ENCODE results near the gene PIK3IP1. TPM values are rescaled to one million over a fixed set of nuclear protein-coding genes. Genes with fewer than 3 reads are reported as not detected.

The PIK3IP1 gene
- polyA plus RNA-seq, 1 experiment: 11.8 TPM

DNA sequence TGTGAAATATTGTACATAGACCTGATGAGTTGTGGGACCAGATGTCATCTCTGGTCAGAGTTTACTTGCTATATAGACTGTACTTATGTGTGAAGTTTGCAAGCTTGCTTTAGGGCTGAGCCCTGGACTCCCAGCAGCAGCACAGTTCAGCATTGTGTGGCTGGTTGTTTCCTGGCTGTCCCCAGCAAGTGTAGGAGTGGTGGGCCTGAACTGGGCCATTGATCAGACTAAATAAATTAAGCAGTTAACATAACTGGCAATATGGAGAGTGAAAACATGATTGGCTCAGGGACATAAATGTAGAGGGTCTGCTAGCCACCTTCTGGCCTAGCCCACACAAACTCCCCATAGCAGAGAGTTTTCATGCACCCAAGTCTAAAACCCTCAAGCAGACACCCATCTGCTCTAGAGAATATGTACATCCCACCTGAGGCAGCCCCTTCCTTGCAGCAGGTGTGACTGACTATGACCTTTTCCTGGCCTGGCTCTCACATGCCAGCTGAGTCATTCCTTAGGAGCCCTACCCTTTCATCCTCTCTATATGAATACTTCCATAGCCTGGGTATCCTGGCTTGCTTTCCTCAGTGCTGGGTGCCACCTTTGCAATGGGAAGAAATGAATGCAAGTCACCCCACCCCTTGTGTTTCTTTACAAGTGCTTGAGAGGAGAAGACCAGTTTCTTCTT, 12.3 kb downstream of the PIK3IP1 start:
- Histone ChIP-seq H3K4me3 (ENCODE audit: low read depth, low read length) (no peak overlapping the region), H3K36me3 (ENCODE audit: control insufficient read depth, insufficient read depth, low read length) (peaks cover 17% of the 10 kb centered on the region), H3K27me3 (ENCODE audit: control insufficient read depth, insufficient read depth, low read length) (no peaks in the 10 kb centered on the region)
- DNase-seq (ENCODE audit: low read depth): no peak
- TF ChIP-seq, protein P1, sequence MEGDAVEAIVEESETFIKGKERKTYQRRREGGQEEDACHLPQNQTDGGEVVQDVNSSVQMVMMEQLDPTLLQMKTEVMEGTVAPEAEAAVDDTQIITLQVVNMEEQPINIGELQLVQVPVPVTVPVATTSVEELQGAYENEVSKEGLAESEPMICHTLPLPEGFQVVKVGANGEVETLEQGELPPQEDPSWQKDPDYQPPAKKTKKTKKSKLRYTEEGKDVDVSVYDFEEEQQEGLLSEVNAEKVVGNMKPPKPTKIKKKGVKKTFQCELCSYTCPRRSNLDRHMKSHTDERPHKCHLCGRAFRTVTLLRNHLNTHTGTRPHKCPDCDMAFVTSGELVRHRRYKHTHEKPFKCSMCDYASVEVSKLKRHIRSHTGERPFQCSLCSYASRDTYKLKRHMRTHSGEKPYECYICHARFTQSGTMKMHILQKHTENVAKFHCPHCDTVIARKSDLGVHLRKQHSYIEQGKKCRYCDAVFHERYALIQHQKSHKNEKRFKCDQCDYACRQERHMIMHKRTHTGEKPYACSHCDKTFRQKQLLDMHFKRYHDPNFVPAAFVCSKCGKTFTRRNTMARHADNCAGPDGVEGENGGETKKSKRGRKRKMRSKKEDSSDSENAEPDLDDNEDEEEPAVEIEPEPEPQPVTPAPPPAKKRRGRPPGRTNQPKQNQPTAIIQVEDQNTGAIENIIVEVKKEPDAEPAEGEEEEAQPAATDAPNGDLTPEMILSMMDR (IDR thresholded peaks at IDR 0.05; ENCODE audit: insufficient read depth, low read depth, low read length): no peak
- ChIA-PET CTCF (interaction anchor here (0.7 to 1.8 kb wide), 3 partner anchors 9 to 191 kb away, joined by 4 to 6 read pairs (median 4); no protein-coding TSS in a partner anchor), POLR2A (no interaction called here)

DNA sequence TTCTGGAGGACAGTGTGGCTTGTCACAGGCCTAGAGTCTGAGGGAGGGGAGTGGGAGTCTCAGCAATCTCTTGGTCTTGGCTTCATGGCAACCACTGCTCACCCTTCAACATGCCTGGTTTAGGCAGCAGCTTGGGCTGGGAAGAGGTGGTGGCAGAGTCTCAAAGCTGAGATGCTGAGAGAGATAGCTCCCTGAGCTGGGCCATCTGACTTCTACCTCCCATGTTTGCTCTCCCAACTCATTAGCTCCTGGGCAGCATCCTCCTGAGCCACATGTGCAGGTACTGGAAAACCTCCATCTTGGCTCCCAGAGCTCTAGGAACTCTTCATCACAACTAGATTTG, 13.0 kb downstream of the PIK3IP1 start:
- no peak overlapping the region for H3K4me3 ChIP-seq (ENCODE audit: low read depth, low read length)
- CTCF ChIA-PET: interaction anchor here (0.7 to 1.8 kb wide), 3 partner anchors 9 to 190 kb away, joined by 3 to 6 read pairs (median 4); partner anchors contain the start of gene LIMK2
- TF ChIP-seq, protein P1 (IDR thresholded peaks at IDR 0.05; ENCODE audit: insufficient read depth, low read depth, low read length): no peak
- no peak for DNase-seq (ENCODE audit: low read depth)
- POLR2A ChIA-PET: no interaction called here
- no peaks in the 10 kb centered on the region for H3K27me3 ChIP-seq (ENCODE audit: control insufficient read depth, insufficient read depth, low read length)
- peaks cover 17% of the 10 kb centered on the region for H3K36me3 ChIP-seq (ENCODE audit: control insufficient read depth, insufficient read depth, low read length)

DNA sequence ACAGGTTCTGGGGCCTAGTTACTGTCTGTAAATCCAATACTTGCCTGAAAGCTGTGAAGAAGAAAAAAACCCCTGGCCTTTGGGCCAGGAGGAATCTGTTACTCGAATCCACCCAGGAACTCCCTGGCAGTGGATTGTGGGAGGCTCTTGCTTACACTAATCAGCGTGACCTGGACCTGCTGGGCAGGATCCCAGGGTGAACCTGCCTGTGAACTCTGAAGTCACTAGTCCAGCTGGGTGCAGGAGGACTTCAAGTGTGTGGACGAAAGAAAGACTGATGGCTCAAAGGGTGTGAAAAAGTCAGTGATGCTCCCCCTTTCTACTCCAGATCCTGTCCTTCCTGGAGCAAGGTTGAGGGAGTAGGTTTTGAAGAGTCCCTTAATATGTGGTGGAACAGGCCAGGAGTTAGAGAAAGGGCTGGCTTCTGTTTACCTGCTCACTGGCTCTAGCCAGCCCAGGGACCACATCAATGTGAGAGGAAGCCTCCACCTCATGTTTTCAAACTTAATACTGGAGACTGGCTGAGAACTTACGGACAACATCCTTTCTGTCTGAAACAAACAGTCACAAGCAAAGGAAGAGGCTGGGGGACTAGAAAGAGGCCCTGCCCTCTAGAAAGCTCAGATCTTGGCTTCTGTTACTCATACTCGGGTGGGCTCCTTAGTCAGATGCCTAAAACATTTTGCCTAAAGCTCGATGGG, 13.5 kb downstream of the PIK3IP1 start:
- ChIA-PET CTCF (interaction anchor here (0.7 to 2.0 kb wide), 4 partner anchors 8 to 190 kb away, joined by 3 to 6 read pairs (median 5); partner anchors contain the start of genes LIMK2 and SELENOM), POLR2A (no interaction called here)
- Histone ChIP-seq H3K27me3 (ENCODE audit: control insufficient read depth, insufficient read depth, low read length) (no peaks in the 10 kb centered on the region), H3K4me3 (ENCODE audit: low read depth, low read length) (no peak overlapping the region), H3K36me3 (ENCODE audit: control insufficient read depth, insufficient read depth, low read length) (peaks cover 17% of the 10 kb centered on the region)
- no peak for DNase-seq (ENCODE audit: low read depth)
- TF ChIP-seq, protein P1 (IDR thresholded peaks at IDR 0.05; ENCODE audit: insufficient read depth, low read depth, low read length): no peak

DNA sequence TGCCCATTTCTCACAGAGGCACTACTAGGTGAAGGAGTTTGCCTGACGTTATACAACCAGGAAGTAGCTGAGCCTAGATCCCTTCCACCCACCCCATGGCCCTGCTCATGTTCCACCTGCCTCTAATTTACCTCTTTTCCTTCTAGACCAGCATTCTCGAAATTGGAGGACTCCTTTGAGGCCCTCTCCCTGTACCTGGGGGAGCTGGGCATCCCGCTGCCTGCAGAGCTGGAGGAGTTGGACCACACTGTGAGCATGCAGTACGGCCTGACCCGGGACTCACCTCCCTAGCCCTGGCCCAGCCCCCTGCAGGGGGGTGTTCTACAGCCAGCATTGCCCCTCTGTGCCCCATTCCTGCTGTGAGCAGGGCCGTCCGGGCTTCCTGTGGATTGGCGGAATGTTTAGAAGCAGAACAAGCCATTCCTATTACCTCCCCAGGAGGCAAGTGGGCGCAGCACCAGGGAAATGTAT, 14.1 kb downstream of the PIK3IP1 start:
- H3K4me3 ChIP-seq (ENCODE audit: low read depth, low read length): no peak overlapping the region
- no peaks in the 10 kb centered on the region for H3K27me3 ChIP-seq (ENCODE audit: control insufficient read depth, insufficient read depth, low read length)
- POLR2A ChIA-PET: no interaction called here
- H3K36me3 ChIP-seq (ENCODE audit: control insufficient read depth, insufficient read depth, low read length): peaks cover 20% of the 10 kb centered on the region
- TF ChIP-seq, protein P1 (IDR thresholded peaks at IDR 0.05; ENCODE audit: insufficient read depth, low read depth, low read length): no peak
- CTCF ChIA-PET: interaction anchor here (1.6 to 2.0 kb wide), 2 partner anchors 27 to 171 kb away, joined by 3 to 6 read pairs; partner anchors contain the start of gene SELENOM
- no peak for DNase-seq (ENCODE audit: low read depth)

DNA sequence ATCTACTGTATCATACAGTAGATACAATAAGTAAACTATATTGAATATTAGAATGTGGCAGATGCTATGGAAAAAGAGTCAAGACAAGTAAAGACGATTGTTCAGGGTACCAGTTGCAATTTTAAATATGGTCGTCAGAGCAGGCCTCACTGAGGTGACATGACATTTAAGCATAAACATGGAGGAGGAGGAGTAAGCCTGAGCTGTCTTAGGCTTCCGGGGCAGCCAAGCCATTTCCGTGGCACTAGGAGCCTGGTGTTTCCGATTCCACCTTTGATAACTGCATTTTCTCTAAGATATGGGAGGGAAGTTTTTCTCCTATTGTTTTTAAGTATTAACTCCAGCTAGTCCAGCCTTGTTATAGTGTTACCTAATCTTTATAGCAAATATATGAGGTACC, 14.5 kb downstream of the PIK3IP1 start:
- POLR2A ChIA-PET: no interaction called here
- TF ChIP-seq, protein P1 (IDR thresholded peaks at IDR 0.05; ENCODE audit: insufficient read depth, low read depth, low read length): no peak
- Histone ChIP-seq H3K27me3 (ENCODE audit: control insufficient read depth, insufficient read depth, low read length) (no peaks in the 10 kb centered on the region), H3K4me3 (ENCODE audit: low read depth, low read length) (no peak overlapping the region), H3K36me3 (ENCODE audit: control insufficient read depth, insufficient read depth, low read length) (peaks cover 18% of the 10 kb centered on the region)
- CTCF ChIA-PET: interaction anchor here (0.6 to 2.0 kb wide), 3 partner anchors 27 to 390 kb away, joined by 3 to 6 read pairs (median 3); partner anchors contain the start of gene SELENOM
- no peak for DNase-seq (ENCODE audit: low read depth)

All from BJ (cell line).